Stomach (tissue), 9 donors: ENCODE results near the gene PLXNB1. TPM values are rescaled to one million over a fixed set of nuclear protein-coding genes. Genes with fewer than 3 reads are reported as not detected.

ENCODE experiments used
- DNase-seq, 2 donors: peaks; one replicate each; pipeline versions ENCODE4 v3.0.0 to v3.0.0-alpha.2; 2013 to 2019
- H3K27ac ChIP-seq, 5 donors: fragments of 200-600 bp in 4 of 5; sonication (generic) in 4 of 5; one replicate each; pipeline ENCODE4 v1.5.1; 2013 to 2019; ENCODE audit warnings: mild to moderate bottlenecking in 1 of 5, moderate library complexity in 1 of 5
- H3K27me3 ChIP-seq, 3 donors: fragments of 200-600 bp; sonication (generic); one replicate each; pipeline ENCODE4 v1.5.1; 2017 to 2019; ENCODE audit warnings: mixed run types in 1 of 3
- H3K36me3 ChIP-seq, 4 donors: fragments of 200-600 bp; sonication (generic); 1 replicate in 3 of 4; 2 replicates in 1 of 4; pipeline ENCODE4 v1.5.1; 2016 to 2019
- H3K4me1 ChIP-seq, 4 donors: fragments of 200-600 bp; sonication (generic); one replicate each; pipeline ENCODE4 v1.5.1; 2016 to 2019
- H3K4me3 ChIP-seq, 4 donors: fragments of 200-600 bp; sonication (generic) in 3 of 4; one replicate each; pipeline ENCODE4 v1.5.1; 2016 to 2019; ENCODE audit warnings: mild to moderate bottlenecking in 1 of 4
- H3K9me3 ChIP-seq, 4 donors: fragments of 200-600 bp; sonication (generic); one replicate each; pipeline ENCODE4 v1.5.1; 2016 to 2019
- CTCF ChIP-seq, 7 experiments: fragments of 450-650 bp in 4 of 7; fragments of 200-600 bp in 3 of 7; sonication (generic) in 3 of 7; IDR thresholded peaks; one replicate each; pipeline ENCODE4 v1.5.1; 2016 to 2019; ENCODE audit warnings: antibody characterized with exemption in 7 of 7, control low read depth in 2 of 7, mild to moderate bottlenecking in 1 of 7
- EP300 ChIP-seq: sonication (generic); formaldehyde crosslinking; IDR thresholded peaks from one replicate; pipeline ENCODE4 v1.6.1; 2017; ENCODE audit warnings: antibody characterized with exemption
- POLR2A ChIP-seq, 4 donors: fragments of 450-650 bp; IDR thresholded peaks; one replicate each; pipeline ENCODE4 v1.6.1; 2016; ENCODE audit warnings: antibody characterized with exemption in 4 of 4, control low read depth in 2 of 4, mild to moderate bottlenecking in 1 of 4, moderate library complexity in 1 of 4
- POLR2AphosphoS5 ChIP-seq, 3 donors: sonication (generic); formaldehyde crosslinking; IDR thresholded peaks; one replicate each; pipeline ENCODE4 v1.6.1; 2016; ENCODE audit warnings: antibody characterized with exemption in 3 of 3
- WGBS, 5 donors: extraction: QIAGEN DNeasy Blood & Tissue Kit in 3 of 5; methylation state at CpG; one replicate each; pipeline versions ENCODE4 v1.1.5 to v1.1.7; 2013 to 2018; 5-methylcytosine and 5-hydroxymethylcytosine counted together
- intact Hi-C: fragments of 100-400 bp; cut with DNase I; formaldehyde crosslinking; loops from one replicate; pipeline ENCODE4 v1.15.1; 2023; ENCODE audit warnings: low total_unique reads
- polyA plus RNA-seq, 3 donors: library from polyadenylated mRNA; stranded (reverse); fragments of 200-250 nt; gene quantifications; one replicate each; pipeline ENCODE4 v1.2.3, GENCODE V29; 2013
- total RNA-seq, 5 donors: library from RNA; depleted of rRNA; stranded (reverse); fragments of >200 nt; gene quantifications; one replicate each; pipeline versions ENCODE4 v1.1.0 to v1.2.3, GENCODE V29; 2014 to 2016
- donor health status: healthy with polysubstance abuse.
- donor health status: Bipolar disorder and iron deficiency.
- donor health status: healthy.

PLXNB1 gene
- total and polyA plus RNA-seq, 8 donors = 13.9 to 874 (median 135) TPM

GRCh38 chr3:48400824-48401433, 29.0 kb downstream of the PLXNB1 start:
- no peak for TF ChIP-seq EP300
- TF ChIP-seq CTCF (IDR thresholded peaks at IDR 0.05) = peak in 5 of 7 experiments; percentile 64 to 91 (median 79)
- Histone ChIP-seq H3K36me3 (peaks cover 17 to 32% (median 25%) of the 10 kb centered on the region in 4 donors), H3K27ac (peak overlapping the region in 4 of 5 donors; percentile 57 to 87 (median 78)), H3K9me3 (no peaks in the 10 kb centered on the region), H3K4me3 (no peak overlapping the region), H3K4me1 (peaks cover 0 to 21% (median 16%) of the 10 kb centered on the region in 4 donors), H3K27me3 (peaks cover 0 to 4% (median 0%) of the 10 kb centered on the region in 3 donors)
- 46 to 56% (median 52%) methylated on average over 6 of the region's 6 CpGs for WGBS, 5 donors
- intact Hi-C loops = loop anchor here (2.0 kb wide), 1 partner anchor 34 kb away; no protein-coding TSS in a partner anchor
- peak; percentile 69 to 89 for DNase-seq

- no peak overlapping the region for H3K27ac ChIP-seq
- DNase-seq = peak in 1 of 2 donors; percentile 41
Observed at GRCh38 chr3:48399387-48400172, 30.3 kb downstream of the PLXNB1 start.

GRCh38 chr3:48398701-48399386, 31.0 kb downstream of the PLXNB1 start:
- Histone ChIP-seq H3K4me3 (no peak overlapping the region), H3K4me1 (peaks cover 0 to 21% (median 16%) of the 10 kb centered on the region in 4 donors), H3K27me3 (peaks cover 0 to 4% (median 0%) of the 10 kb centered on the region in 3 donors), H3K27ac (no peak overlapping the region), H3K36me3 (peaks cover 4 to 11% (median 4%) of the 10 kb centered on the region in 4 donors), H3K9me3 (no peaks in the 10 kb centered on the region)
- TF ChIP-seq POLR2A (IDR thresholded peaks at IDR 0.05) (no peak), CTCF (IDR thresholded peaks at IDR 0.05) (no peak), EP300 (no peak), POLR2AphosphoS5 (IDR thresholded peaks at IDR 0.05) (no peak)
- DNase-seq = peak in 1 of 2 donors; percentile 7
- intact Hi-C loops = no loop called here
- WGBS, 5 donors = 27 to 58% (median 43%) methylated on average over 9 to 11 of the region's 11 CpGs

More at GRCh38 chr3:48399387-48400172, 30.3 kb downstream of the PLXNB1 start:
- 33 to 75% (median 48%) methylated on average over 4 of the region's 4 CpGs for WGBS, 5 donors
- Histone ChIP-seq H3K4me1 (peaks cover 0 to 21% (median 16%) of the 10 kb centered on the region in 4 donors), H3K27me3 (peaks cover 0 to 4% (median 0%) of the 10 kb centered on the region in 3 donors), H3K4me3 (no peak overlapping the region), H3K36me3 (peaks cover 10 to 18% (median 12%) of the 10 kb centered on the region in 4 donors), H3K9me3 (no peaks in the 10 kb centered on the region)
- intact Hi-C loops = loop anchor here (2.0 kb wide), 1 partner anchor 35 kb away; no protein-coding TSS in a partner anchor
- no peak for TF ChIP-seq POLR2AphosphoS5 (IDR thresholded peaks at IDR 0.05)
- TF ChIP-seq EP300 = no peak
- no peak for TF ChIP-seq POLR2A (IDR thresholded peaks at IDR 0.05)
- TF ChIP-seq CTCF (IDR thresholded peaks at IDR 0.05) = no peak
